ENCODE measurements around the gene SLC26A2. TPM values are rescaled to one million over a fixed set of nuclear protein-coding genes. Genes with fewer than 3 reads are reported as not detected.

The SLC26A2 gene
- total RNA-seq (2014; rRNA removed; shearing (Covaris generic)): 11.9 and 17.5 TPM in 2 replicates

DNA sequence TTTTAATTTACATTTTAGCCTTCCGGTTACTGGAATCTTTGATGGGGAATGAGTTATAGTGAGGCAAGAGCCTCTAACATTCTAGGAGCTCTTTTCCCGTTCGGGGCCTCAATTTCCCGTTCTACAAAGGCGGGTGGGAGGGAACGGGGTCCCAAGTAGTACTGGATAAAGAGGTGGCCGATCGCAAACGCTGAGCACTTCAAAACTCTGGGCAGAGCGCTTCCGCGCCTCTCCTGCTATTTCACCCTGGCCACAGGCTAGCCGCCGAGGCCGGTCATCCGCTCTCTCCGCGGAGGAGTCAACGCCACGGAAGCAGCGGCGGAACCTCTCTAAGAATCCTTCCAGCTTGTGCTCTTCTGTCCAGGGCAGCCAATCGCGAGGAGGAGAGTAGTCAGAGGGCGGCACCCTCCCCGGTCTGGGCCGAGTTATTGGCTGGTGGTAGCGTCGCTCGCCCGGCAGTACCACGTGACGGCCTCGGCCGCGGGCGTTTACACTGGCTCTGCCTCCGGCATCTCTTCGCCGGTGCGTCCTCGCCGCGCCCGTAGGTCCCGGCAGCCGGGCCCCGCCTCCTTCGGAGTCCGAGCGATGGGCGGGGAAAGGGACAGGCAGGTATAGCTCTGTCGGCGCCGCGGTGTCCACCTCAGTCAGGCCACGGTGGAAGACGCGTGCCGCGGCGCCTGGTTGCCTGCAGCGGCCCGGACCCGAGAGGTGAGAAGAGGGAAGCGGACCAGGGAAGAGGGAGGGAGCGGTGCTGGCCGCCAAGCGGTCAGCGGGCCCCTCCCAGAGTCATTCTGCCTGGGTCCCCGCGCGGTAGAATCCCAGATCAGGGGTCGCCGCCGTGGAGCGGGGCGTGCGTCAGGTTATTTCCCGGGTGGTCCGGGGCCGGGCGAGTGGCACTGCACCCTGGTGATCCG, at the start of gene SLC26A2:
Gene SLC26A2 (plus strand): TSS at position 487 of the 914 bp plus-strand sequence. CDS start 16,895 bp downstream, outside the sequence.
- peak; percentile 97 for DNase-seq (ENCODE audit: low read depth)

DNA sequence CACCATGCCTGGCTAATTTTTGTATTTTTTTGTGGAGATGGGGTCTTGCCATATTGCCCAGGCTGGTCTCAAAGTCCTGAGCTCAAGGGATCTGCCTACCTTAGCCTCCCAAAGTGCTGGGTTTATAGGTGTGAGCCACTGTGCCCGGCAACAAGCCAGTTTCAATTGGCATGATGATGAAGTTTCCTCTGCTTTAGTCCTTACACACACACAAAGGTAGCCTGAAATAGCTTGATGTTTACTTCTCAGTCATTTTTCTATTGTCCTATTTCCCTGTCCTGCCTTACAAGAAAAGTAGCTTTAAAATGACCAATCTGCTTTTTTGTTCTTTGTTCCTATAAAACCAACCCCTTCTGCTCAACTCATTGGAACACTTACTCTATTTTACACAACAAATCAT, 49.5 kb upstream of the SLC26A2 start:
- DNase-seq (ENCODE audit: low read depth): no peak

- peak; percentile 77 for DNase-seq (ENCODE audit: low read depth)
These were observed 48.2 kb upstream of the SLC26A2 start for GRCh38 chr5:149912226-149912871.

GRCh38 chr5:149913436-149914419, 46.8 kb upstream of the SLC26A2 start:
- peak; percentile 46 for DNase-seq (ENCODE audit: low read depth)

DNA sequence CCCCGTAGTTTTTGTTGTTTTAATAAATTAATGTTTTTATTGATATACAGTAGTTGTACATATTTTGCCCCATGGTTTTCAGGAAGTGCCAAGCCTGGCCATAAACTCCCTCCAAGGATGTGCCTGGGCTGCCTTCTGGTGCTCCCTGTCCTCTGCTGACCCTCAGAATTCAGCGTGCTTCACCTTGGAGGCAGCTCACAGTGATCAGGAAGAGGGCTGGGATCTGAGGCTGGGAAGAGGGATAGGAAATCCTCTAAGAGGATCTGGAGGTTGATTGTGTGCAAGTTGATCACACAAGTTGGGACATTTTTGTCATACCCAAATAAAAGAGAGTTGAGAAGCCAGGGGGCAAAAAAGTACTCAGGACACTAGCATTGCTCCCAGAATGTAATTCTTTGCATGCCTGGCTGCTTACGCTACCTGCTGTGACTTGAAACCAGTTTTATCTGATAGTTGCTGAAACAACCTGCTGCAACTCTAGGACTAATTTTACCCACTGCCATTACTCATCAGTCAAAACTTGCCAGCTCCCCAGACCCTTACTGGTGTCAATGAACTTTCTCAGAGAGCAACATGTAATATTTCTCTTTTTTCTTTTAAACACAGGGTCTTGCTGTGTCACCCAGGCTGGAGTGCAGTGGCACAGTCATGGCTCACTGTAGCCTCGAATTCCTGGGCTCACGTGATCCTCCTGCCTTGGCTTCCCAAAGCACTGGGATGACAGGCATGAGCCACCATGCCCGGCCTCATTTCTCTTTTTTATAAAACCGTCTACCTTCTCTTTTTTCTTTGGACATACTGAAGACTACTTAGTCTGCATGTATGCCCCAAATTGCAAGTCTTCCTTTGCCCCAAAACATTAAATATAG, 44.9 kb upstream of the SLC26A2 start:
- peak; percentile 94 for DNase-seq (ENCODE audit: low read depth)

DNA sequence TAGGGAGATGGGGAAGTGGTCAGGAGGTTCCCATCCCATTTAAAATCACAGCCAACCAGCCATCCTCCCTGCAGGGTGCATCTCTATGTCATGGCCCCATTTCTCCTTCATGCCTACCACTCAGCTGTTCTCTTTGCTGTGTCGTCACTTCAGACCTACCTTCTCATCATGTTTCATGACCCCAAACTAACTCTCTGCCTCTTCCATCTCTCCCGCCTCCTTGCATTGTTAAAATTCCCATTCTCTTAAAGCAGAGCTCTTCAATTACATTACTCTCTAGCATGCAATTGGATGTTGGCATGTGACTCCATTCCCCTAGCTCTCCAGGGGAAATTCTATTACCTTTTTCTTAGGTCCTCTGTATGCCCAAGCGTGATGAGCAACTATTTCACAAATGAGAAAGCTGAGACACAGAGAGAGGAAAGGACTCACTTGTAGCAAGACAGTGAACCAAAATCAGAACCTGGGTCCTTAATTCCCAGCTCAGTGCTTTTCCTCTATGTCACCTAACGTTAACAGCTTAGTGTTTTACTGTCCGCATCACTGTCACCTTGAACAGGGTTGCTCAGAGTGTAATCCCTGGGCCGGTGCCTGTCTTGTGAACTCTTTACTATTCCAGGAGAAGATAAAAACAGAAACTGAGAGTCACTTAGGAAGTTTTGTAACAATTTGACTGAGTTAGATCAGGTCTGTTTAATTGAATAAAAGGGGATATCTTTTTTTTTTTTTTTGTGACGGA, 44.1 kb upstream of the SLC26A2 start:
- DNase-seq (ENCODE audit: low read depth): peak; percentile 30

GRCh38 chr5:149917073-149917676, 43.4 kb upstream of the SLC26A2 start:
- peak; percentile 32 for DNase-seq (ENCODE audit: low read depth)

GRCh38 chr5:149921597-149921996, 39.0 kb upstream of the SLC26A2 start:
- DNase-seq (ENCODE audit: low read depth): no peak

- DNase-seq (ENCODE audit: low read depth): no peak
These were observed 37.6 kb upstream of the SLC26A2 start for GRCh38 chr5:149922950-149923349.

DNA sequence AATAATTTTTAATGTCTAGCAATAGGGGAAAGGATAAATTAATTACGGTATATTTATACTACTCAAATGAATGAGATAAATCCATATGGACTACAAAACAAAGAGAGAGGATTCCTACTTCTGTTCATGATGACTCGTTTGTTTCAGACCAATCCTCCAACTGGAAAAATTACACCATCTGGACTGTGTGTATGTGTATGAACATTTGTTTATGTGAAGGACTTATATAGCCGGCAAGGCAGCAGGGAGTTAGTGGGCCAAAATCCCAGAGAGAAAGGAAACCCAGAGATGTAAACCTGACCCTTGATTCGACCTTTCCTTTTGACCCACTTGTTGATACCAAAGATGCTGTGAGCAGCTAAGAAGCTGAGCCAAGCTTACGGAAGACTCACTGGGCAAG, 36.1 kb upstream of the SLC26A2 start:
- no peak for DNase-seq (ENCODE audit: low read depth)

- DNase-seq (ENCODE audit: low read depth): peak; percentile 61
These were observed 30.4 kb upstream of the SLC26A2 start for GRCh38 chr5:149930043-149930748.

- DNase-seq (ENCODE audit: low read depth): peak; percentile 35
These were observed 29.6 kb upstream of the SLC26A2 start for GRCh38 chr5:149930749-149931574.

DNA sequence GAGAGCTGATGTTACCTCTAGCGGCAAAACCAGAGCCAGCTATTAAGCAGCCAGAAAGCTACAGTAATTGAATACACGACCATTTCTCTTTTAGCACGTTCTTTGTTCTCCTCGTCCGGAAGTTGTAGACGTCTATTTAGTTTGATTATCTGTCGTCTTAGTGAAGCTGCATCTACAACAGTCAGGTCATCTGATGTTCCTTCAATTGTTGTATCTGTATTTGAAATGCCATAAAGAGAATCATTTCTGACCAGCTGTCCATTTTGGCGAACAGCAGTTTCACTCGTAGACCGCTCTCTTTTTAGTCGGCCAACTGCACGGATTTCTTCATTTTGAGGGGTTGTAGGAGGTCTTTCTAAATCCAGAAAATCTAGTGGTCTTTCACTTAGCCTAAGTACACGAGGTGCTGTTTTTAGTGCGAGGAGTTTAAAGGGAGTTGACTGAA, 28.5 kb upstream of the SLC26A2 start:
- DNase-seq (ENCODE audit: low read depth): peak; percentile 42

DNA sequence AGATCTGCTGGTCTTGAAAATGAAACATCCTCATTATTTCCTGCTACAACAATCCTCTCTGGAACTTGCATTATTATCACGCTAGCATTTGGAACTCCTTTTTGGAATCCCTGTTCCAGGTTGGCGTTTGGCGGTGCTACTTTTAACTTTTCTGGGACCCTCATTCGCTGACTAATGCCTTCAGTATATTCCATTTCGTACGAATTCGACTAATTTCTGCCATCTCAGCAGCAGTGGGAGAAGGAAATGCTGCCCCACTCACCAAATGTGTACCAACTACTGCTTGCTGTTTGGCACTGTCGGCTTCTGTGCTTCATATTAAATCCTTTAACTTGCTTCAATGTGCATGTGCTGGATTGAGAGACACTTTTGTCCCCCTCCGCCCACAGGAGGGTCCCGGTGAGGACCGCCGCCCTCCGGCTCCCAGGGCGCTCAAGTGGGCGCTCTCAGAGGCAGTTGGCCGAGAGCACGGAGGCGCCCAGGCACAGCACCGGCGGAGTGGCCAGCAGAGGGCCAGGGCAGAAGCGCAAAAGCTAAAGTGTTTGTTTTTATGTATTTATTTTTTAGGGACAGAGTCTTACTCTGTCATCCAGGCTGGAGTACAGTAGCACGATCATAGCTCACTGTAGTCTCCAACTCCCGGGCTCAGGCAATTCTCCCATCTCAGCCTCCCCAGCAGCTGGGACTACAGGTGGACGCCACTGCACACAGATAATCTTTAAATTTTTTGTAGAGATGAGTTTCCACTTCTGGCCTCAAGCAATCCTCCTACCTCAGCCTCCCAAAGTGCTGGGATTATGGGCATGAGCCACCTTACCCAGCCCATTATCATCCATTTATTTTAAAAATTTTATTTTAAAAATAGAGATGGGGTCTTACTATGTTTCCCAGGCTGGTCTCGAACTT, 27.9 kb upstream of the SLC26A2 start:
- DNase-seq (ENCODE audit: low read depth): peak; percentile 33

- DNase-seq (ENCODE audit: low read depth): no peak
These were observed 25.1 kb upstream of the SLC26A2 start for GRCh38 chr5:149935431-149935901.

- DNase-seq (ENCODE audit: low read depth): no peak
These were observed 24.4 kb upstream of the SLC26A2 start for GRCh38 chr5:149936044-149936699.

All from M059J (cell line).